Activated CD8-positive, alpha-beta memory T cell treated with anti-CD3 and anti-CD28 coated beads, Interleukin-2, amount 50 U/mL, for 1 hour (primary cell): Measurements from ENCODE around the gene HBD.
"Not testable (repeated sequence)": the region's sequence is repeated elsewhere in the genome, so short reads cannot be mapped to it uniquely, and the experiment has no call there.

Source experiments
- DNase-seq: peaks from one replicate; pipeline ENCODE4 v3.0.0-alpha.2; 2020; ENCODE audit errors: extremely low read depth

The HBD gene

DNA sequence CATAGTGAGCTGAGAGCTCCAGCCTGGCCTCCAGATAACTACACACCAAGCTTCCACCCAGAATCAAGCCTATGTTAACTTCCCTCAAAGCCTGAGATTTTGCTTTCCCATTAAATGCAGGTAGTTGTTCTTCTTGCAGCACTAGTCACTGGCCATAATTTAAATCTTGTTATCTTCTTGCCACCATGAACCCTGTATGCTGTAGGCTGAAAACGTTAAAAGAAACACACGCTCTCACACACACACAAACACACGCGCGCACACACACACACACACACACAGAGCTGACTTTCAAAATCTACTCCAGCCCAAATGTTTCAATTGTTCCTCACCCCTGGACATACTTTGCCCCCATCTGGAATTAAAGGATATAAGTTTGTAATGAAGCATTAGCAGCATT, 19.2 kb upstream of the HBD start:
- not testable (repeated sequence) for DNase-seq

DNA sequence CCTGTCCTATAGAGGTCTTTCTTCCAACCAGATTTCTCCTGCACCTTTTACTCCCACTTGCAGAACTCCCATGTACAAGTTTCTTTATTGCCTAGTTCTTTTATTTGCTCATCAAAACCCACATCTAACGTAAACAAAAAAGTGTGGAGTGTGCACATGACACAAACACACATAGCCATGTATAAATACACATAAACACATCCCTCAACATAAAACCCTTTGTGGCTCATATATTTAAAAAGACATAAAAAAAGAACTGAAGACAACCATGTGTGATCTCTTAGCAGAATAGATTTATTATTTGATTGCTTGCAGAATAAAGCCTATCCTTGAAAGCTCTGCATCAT, 18.6 kb upstream of the HBD start:
- no peak for DNase-seq

DNA sequence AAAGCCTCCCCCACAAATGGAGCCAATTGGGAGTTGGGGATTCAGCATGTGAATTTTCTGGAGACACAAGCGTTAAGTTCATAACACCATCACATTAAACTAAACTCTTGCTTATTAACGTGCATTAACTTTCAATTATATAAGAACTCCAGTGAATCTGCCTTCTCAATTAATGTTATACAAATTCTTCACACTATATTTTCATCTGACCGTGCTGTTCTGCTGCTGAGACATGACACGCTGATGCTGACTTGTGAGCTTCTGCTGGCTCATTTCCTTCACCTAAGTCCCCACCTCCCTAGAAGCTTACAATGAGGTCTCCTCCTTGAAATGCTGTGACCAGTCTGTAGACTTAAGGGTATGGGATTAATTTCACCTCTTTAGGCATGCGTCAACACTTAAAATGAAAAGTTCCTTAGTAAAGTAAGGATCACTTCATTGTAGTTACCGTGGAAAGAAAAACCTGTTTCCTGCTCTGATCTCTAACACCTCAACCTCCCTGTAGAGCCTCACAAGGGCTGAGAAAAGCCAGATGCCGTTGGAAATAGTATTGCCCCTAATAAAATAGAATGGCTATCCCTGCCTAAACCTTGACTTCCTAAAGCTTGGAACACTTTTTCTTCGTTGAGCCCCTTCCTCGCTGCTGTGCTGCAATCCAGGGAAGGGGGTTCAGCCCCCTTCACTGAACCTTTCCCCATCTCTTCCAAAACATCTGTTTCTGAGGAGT, 18.1 kb upstream of the HBD start:
- no peak for DNase-seq

DNA sequence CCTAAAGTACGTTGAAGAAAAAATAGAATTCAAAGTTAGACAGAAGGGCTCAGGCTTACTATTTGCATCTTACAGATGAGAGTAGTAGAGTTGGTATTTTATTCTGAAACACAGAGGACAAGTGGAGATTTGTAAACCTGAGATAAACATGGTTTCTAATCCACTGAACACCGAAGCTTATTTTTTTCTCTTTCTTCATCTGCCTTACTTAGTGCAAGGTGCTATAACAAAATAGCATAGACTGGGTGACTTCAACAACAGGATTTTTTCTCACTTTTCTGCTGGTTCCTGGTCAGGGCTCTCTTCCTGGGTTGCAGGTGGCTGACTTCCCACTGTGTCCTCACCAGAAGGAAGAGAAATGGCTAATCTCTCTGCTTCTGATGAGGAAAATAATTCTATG, 17.5 kb upstream of the HBD start:
- no peak for DNase-seq

DNA sequence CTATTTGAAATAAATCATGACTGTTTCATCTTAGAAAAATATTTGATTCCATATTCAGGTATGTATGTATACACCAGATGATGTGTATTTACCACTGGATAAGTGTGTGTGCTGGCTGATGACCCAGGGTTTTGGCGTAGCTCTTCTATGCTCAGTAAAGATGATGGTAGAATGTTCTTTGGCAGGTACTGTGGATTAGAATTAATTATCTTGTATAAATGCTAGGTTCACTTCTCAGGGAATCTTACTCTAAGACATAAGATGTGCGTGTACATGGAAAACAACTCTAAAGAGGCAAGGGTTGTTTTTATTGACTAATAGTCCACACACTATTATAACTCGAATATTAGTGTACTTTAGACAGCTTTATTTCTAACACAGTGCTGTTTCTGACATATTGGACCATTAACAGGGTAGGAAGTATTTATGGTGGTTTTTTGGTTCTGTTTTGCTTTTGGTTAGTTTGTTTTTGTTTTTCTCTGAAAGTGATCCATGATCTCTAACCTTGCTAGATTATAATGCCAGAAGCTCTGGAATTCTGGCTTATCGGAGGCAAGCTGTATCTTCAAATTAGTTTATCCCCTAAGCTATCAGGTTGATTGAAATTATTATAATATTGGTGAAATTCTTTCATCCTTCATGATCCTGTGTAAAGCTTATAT, 16.4 kb upstream of the HBD start:
- no peak for DNase-seq

DNA sequence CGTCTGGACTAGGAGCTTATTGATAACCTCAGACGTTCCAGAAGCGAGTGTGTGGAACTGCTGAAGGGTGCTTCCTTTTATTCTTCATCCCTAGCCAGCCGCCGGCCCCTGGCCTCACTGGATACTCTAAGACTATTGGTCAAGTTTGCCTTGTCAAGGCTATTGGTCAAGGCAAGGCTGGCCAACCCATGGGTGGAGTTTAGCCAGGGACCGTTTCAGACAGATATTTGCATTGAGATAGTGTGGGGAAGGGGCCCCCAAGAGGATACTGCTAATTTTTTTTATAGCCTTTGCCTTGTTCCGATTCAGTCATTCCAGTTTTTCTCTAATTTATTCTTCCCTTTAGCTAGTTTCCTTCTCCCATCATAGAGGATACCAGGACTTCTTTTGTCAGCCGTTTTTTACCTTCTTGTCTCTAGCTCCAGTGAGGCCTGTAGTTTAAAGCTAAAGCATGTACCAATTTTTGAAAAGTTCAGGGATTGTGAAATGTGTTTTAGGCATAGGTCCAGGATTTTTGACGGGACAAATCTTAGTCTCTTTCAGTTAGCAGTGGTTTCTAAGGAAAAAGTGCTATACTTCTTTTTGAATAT, 15.6 kb upstream of the HBD start, which contains the start of gene HBG1:
Gene HBG1, minus strand, starts transcription at position 51 of the 590 bp plus-strand sequence. CDS start 53 bp downstream, outside the sequence.
- DNase-seq, result not testable (repeated sequence)

DNA sequence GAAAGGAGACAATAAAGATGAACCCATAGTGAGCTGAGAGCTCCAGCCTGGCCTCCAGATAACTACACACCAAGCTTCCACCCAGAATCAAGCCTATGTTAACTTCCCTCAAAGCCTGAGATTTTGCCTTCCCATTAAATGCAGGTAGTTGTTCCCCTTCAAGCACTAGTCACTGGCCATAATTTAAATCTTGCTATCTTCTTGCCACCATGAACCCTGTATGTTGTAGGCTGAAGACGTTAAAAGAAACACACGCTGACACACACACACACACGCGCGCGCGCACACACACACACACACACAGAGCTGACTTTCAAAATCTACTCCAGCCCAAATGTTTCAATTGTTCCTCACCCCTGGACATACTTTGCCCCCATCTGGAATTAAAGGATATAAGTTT, 14.2 kb upstream of the HBD start:
- DNase-seq, result not testable (repeated sequence)

DNA sequence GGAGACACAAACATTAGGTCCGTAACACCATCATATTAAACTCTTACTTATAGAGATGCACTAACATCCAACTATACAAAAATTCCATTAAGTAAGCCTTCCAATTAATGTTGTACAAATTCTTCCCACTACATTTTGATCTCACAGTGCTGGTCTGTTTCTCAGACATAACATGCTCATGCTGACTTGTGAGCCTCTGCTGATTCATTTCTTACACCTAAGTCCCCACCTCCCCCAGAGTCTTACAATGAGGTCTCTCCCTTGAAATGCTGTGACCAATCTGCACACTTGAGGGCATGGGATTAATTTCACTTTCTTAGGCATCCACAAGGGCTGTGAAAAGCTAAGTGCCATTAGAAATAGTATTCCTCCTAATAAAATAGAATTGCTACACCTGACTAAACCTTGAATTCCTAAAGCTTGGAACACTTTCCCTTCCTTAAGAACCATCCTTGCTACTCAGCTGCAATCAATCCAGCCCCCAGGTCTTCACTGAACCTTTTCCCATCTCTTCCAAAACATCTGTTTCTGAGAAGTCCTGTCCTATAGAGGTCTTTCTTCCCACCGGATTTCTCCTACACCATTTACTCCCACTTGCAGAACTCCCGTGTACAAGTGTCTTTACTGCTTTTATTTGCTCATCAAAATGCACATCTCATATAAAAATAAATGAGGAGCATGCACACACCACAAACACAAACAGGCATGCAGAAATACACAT, 13.3 kb upstream of the HBD start:
- no peak for DNase-seq

DNA sequence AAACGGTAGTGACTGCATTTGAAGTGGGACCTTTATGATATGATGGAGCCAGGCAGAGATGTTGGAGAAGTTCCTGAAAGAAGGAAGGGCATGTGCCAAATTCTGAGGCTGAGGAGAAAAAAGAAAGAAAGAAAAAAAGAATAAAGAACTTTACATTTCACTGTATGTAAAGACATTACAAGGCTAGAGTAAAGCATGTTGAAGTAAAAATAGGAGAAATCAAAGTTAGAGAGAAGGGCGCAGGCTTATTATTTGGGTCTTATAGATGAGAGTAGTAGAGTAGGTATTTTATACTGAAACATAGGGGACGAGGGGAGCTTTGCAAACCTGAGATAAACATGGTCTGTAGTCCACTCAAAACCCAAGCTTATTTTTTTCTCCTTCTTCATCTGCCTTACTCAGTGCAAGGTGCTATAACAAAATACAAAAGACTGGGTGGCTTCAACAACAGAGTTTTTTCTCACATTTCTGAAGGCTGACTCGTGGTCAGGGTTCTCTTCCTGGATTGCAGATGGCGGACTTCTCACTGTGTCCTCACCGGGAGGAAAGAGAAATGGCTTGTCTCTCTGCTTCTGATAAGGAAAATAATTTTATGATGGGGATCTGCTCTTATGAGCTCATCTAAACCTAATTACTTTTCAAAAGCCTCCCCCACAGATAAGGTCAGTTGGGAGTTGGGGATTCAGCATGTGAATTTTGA, 12.6 kb upstream of the HBD start:
- no peak for DNase-seq

DNA sequence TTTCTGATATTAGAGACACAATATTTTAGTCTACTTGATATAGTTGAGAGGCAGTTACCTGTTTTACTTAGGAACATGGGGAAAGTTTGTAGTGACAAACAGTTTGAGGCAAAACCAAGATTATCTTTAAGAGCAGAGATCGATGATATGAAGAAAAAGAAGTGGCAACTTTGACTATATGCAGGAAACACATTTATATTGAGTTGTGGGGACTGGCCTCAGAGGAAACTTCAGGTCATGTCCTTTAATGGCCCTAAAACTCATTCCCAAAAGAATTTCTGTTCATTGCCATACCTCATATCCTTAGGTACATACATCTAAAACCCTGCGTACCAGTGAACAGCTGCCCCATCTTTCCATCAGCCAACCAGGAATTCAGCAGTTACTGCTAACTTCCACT, 10.9 kb upstream of the HBD start:
- DNase-seq, result no peak

DNA sequence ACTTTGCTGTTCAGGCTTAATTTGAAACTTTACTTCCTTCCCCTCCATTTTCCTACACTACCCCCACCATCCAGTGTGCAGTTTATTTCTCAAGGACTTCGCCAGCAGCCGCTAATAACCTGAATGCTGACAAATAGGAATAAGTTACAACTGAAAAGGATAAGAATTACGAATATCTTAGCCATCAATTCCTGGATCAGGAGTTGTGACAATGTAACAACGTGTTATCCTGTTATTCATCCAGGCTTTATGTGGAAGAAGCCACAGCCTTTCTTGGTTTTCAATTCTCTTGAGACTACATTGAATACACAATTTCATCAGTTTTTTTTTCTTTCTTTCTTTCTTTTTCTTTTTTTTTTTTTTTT, 9.5 kb upstream of the HBD start:
- no peak for DNase-seq

DNA sequence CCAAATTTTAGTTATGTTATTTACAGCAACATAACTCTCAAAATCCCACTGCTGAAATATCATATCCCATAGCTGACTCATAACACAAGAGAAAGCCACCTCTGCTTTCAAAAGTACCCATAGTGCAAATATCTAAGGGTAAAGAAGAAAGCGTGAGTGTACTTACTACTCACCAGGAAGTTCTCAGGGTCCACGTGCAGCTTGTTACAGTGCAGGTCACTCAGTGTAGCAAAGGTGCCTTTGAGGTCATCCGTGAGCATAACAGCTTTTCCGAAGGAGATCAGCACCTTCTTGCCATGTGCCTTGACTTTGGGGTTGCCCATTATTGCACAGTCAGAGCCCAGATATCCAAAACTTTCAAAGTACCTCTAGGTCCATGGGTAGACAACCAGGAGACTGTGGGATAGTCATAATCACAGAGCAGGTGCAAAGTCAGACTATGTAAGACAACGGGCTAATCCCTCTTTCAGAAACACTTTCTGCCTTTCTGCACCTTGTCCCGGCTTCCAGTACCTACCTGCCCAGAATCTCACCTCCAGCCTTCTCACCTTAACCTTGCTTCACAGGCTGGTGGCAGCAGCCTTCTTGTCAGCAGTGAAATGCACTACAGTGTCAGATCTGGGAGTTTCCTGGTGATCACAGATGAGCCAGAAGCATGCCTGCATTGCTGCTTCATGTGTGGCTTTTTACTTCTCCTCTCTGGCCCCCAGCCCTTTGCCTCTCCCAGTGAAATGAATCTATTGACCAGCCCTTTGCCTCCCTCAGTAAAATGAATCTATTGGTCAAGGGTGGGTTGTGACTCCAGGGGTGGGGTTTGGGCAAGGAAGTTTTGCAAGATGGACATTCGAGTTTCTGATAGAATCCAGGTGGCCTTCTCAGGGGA, 8.9 kb upstream of the HBD start:
- no peak for DNase-seq

DNA sequence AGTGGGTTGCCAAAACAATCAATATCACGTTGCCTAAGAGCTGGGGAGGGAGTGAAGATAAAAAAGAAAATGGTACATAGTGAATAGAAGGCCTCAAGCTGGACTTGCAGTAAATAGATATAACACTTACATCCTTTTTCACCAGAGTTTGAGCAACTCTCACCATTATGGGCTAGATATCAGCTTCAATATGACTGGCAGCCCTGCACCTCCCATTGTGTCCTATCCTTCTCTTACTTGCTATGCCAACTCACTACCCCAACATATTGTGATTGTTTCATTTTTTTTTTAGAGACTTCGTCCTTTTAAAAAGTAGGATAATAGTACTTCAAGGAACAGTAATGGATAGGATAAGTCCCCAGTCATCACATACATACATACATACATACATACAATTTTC, 7.9 kb upstream of the HBD start:
- DNase-seq, result no peak

DNA sequence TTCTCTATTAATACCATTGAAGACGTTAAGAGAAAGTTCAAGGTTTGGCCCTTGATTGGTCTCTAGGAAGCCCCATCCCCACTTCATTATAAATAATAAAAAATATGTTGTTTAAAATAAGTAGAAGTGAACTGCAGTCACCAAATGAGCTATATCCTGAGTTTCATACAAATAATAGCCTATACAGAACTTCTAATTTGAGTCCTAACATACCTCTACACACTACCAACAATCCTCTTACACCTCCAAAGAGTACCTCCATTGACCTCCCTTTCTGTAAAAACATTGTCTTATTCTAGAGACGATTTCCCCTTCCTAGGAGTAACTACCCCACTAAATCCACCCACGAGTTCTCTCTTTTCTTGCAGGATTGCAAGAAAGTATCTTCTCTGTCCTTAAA, 7.2 kb upstream of the HBD start:
- DNase-seq, result no peak

DNA sequence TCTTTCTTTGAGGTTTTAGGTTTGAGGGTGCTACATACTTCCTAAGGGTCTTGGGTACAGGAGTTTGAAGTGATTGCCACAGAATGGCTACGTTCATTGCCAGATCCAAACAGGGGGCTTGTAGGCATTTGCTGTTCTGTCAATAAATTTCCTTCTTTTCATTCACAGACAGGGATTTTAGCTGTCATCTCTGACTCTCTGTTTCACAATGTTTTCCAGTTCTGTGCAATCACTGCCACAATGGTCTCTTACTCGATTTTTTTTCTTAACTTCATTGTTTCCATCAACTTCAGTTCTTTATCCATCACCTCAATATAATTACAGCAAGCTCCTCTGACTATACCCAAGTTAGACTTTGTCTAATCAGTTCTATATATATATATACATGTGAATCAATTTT, 6.2 kb upstream of the HBD start:
- DNase-seq, result no peak

DNA sequence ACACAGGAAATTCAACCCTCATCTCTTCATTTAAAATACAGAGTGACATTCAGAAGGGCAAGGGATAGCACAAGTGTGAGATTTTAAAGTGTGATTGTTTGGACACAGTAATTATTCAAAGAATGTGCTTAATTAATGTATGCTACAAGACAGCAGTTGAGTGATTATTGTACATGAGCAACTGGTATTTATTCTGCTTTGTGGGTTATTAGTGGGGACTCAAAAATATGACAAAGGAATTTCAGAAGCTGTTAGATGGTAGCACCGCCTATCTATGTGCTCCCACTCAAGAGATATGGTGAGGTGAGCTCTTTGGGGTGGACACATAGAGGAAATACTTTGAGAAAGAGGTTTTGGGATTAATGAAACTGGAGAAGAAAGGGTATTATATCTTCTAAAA, 5.8 kb upstream of the HBD start:
- DNase-seq, result no peak

DNA sequence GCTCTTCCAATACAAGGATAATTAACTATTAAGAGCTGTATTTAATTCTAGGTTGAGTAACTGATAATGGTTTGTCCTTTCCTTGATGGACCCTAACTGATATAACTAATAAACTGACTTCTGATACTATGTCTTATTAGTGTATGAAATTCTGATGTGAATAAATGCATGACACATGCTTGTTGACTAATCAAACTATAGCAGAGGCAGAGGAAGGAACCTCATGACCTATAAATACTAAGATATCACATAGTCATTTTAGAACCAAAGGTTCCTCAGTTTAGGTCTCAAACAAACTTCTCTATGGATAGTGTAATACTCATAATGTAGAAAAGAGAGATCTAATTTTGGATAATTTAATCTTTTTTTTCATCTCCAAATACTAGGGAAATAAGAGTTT, 4.8 kb upstream of the HBD start:
- DNase-seq, result no peak

DNA sequence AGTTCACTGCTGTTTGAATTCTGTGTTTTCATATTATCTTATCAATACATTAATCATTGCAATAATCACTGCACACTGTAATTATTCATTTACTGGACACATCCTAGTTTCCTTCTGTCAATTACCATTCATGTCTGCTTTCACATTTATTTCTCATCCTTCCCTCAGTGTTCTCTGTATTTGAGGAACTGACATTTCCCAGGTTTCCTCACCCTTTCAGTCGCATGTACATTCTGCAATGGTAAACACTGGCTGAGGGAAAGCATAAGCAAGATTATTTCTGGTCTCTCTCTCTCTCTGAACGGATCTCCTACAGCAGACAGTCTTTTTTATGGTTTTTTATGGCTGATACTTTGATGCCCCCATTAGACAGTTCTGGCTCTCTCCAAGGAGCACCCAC, 4.2 kb upstream of the HBD start:
- DNase-seq, result no peak

DNA sequence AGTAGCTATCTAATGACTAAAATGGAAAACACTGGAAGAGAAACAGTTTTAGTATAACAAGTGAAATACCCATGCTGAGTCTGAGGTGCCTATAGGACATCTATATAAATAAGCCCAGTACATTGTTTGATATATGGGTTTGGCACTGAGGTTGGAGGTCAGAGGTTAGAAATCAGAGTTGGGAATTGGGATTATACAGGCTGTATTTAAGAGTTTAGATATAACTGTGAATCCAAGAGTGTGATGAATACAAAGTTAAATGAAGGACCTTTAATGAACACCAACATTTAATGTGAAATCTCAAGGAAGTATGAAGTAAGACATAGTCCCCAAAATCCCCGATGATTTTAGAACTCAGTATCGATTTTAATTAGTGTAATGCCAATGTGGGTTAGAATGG, 3.1 kb upstream of the HBD start:
- no peak for DNase-seq

DNA sequence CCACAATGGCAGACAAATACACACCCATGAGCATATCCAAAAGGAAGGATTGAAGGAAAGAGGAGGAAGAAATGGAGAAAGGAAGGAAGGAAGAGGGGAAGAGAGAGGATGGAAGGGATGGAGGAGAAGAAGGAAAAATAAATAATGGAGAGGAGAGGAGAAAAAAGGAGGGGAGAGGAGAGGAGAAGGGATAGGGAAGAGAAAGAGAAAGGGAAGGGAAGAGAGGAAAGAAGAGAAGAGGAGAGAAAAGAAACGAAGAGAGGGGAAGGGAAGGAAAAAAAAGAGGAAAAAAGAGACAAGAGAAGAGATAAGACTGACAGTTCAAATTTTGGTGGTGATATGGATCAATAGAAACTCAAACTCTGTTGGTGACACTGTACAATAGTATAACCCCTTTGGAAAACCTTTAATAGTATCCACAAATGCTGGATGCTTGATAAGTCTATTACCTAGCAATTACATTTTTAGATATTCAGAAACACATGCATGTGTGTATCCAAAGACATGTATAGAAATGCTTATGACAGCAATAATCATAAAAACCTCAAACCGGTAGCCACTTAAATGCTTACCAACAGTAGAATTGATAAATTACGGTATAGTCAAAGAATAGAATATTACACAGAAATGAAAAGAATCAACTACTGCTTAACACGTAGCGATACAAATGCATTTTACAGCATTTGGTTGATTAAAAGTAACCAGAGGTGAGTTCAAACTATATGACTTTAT, 1.2 kb upstream of the HBD start:
- no peak for DNase-seq

DNA sequence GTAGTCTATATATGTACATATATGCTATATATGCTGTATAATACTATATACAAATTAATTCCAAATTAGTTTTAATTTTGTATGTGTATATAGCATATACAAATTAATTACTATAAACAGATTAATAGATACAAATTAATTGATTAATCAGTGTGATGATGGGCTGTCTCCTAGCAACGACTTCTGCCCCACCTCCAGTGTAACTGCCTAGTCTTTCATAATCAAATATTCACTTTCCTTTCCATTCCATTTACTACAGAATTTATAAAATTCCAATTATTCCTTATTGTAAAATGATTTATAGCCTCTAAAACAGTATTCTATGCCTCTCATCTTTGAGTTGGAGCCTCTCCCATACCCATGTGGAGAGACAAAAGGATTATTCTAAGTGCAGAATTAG, 976 bp downstream of the HBD start:
- no peak for DNase-seq
